Calu3 (cell line): Measurements from ENCODE around the gene PDE5A. TPM values are rescaled to one million over a fixed set of nuclear protein-coding genes. Genes with fewer than 3 reads are reported as not detected.

Experiments
- BruUV-seq: library from RNA; stranded (reverse); fragments of 400-500 nt; replicated peaks from 2 replicates; lab custom pipeline; 2021; lab: Mats Ljungman, UMichigan
- CTCF ChIA-PET: fragments of 300-600 bp; sonication (Branson Sonifier 250); formaldehyde crosslinking; loops from one replicate; lab custom pipeline; 2022; ENCODE audit warnings: antibody characterized with exemption; lab: Charles Lee
- DNase-seq: peaks from one replicate; pipeline ENCODE4 v3.0.0; 2022
- H3K27ac Mint-ChIP-seq: one replicate; pipeline ENCODE4 v1.8.0; 2022; ENCODE audit warnings: mixed read lengths; ENCODE audit not compliant: unreplicated experiment
- H3K27me3 Mint-ChIP-seq: one replicate; pipeline ENCODE4 v1.8.0; 2022; ENCODE audit warnings: mixed read lengths; ENCODE audit not compliant: unreplicated experiment
- H3K36me3 Mint-ChIP-seq: one replicate; pipeline ENCODE4 v1.8.0; 2022; ENCODE audit warnings: mild to moderate bottlenecking, moderate library complexity, mixed read lengths; ENCODE audit not compliant: insufficient read depth, unreplicated experiment
- H3K4me1 Mint-ChIP-seq: one replicate; pipeline ENCODE4 v1.8.0; 2022; ENCODE audit warnings: mild to moderate bottlenecking, low read depth, mixed read lengths; ENCODE audit not compliant: unreplicated experiment
- H3K4me3 Mint-ChIP-seq: one replicate; pipeline ENCODE4 v1.8.0; 2022; ENCODE audit warnings: mild to moderate bottlenecking, low read depth, moderate library complexity, mixed read lengths; ENCODE audit not compliant: unreplicated experiment
- H3K9me3 Mint-ChIP-seq: one replicate; pipeline ENCODE4 v1.8.0; 2022; ENCODE audit warnings: low read depth, mixed read lengths; ENCODE audit not compliant: unreplicated experiment
- intact Hi-C: fragments of 100-400 bp; cut with micrococcal nuclease; formaldehyde crosslinking; loops from one replicate; pipeline ENCODE4 v1.10.0; 2022; ENCODE audit not compliant: unreplicated experiment
- total RNA-seq: library from RNA; stranded (reverse); gene quantifications from 2 replicates; pipeline ENCODE4 v1.2.3, GENCODE V29; 2022
- TF ChIP-seq, protein P1 (sequence below): fragments of 200-600 bp; IDR thresholded peaks from one replicate; pipeline ENCODE4 v1.8.0; 2022; ENCODE audit warnings: antibody characterized with exemption; ENCODE audit not compliant: unreplicated experiment

PDE5A gene
- total RNA-seq, 1 experiment from 2014 or later: 41.9 TPM

DNA sequence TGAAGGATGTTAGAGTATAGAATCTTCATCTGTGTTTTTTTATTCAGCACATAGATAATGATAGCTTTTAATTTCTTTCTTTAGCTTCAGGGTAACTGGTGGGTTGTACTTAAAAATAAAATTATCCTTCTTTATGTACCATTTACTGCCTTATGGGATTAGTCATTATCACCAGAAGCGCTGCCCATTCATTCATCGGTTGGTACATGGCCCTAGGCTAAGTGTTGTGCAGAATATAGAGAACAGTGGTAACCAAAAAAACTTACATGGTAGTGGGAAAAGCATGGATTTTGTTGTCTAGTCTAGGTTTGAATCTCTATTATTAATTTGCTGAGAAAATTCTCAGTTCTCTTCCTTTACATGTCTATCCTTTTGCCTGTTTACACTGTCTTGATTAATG is 43.5 kb upstream of the PDE5A start:
- Mint-ChIP-seq H3K4me3 (no peak overlapping the region), H3K9me3 (no peaks in the 10 kb centered on the region), H3K4me1 (no peaks in the 10 kb centered on the region), H3K27me3 (no peaks in the 10 kb centered on the region), H3K36me3 (no peaks in the 10 kb centered on the region), H3K27ac (no peak overlapping the region)
- intact Hi-C loops: no loop called here
- BruUV-seq: no TSS peak
- DNase-seq: no peak
- TF ChIP-seq, protein P1, sequence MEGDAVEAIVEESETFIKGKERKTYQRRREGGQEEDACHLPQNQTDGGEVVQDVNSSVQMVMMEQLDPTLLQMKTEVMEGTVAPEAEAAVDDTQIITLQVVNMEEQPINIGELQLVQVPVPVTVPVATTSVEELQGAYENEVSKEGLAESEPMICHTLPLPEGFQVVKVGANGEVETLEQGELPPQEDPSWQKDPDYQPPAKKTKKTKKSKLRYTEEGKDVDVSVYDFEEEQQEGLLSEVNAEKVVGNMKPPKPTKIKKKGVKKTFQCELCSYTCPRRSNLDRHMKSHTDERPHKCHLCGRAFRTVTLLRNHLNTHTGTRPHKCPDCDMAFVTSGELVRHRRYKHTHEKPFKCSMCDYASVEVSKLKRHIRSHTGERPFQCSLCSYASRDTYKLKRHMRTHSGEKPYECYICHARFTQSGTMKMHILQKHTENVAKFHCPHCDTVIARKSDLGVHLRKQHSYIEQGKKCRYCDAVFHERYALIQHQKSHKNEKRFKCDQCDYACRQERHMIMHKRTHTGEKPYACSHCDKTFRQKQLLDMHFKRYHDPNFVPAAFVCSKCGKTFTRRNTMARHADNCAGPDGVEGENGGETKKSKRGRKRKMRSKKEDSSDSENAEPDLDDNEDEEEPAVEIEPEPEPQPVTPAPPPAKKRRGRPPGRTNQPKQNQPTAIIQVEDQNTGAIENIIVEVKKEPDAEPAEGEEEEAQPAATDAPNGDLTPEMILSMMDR: no peak
- CTCF ChIA-PET: interaction anchor here (1.4 kb wide), 1 partner anchor 43 kb away, joined by 3 read pairs; the partner anchor contains the start of gene PDE5A

DNA sequence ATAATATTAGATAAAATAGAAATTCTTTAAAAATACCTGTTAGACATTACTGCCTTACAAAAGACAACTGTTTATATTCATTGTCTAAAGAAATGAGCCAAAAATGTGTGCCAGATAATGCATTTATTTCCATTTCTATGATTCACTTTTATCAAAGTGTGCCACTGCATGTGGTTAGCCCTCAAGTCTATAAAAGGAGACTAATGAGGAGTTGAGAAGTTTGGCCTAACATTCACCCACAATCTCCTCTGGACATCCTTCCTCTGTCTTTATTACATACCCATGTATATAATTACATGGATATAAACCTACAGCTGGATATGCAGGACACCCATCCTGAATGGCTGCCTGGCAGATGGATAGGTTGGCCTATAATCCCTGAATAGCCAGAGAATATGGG is 42.6 kb upstream of the PDE5A start:
- no peaks in the 10 kb centered on the region for H3K4me1 Mint-ChIP-seq
- H3K27ac Mint-ChIP-seq: no peak overlapping the region
- TF ChIP-seq, protein P1: no peak
- H3K9me3 Mint-ChIP-seq: no peaks in the 10 kb centered on the region
- intact Hi-C loops: no loop called here
- DNase-seq: no peak
- H3K27me3 Mint-ChIP-seq: no peaks in the 10 kb centered on the region
- no peak overlapping the region for H3K4me3 Mint-ChIP-seq
- H3K36me3 Mint-ChIP-seq: no peaks in the 10 kb centered on the region
- CTCF ChIA-PET: interaction anchor here (1.4 kb wide), 1 partner anchor 42 kb away, joined by 3 read pairs; the partner anchor contains the start of gene PDE5A
- BruUV-seq: no TSS peak

DNA sequence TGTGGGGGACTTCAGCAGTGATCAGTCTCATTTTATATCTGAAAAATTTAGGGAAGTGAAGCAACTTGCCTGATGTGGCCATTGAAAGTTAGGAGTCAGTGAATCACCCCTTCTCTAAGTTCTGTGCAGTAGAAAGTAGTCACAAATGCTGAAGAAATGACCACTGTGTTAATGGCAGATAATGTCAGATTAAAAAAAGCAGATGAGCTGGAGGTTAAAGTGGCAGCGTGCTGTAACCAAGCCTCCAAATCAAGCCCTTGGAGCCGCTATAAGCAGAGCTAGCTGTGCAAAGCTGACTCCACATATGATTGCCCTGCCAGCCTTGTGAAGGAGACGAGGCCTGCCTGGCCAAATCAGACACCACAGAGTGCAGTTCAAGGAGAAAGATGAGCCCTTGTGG is 39.2 kb upstream of the PDE5A start:
- TF ChIP-seq, protein P1: no peak
- H3K27ac Mint-ChIP-seq: no peak overlapping the region
- no peak for DNase-seq
- intact Hi-C loops: no loop called here
- no peaks in the 10 kb centered on the region for H3K36me3 Mint-ChIP-seq
- H3K27me3 Mint-ChIP-seq: no peaks in the 10 kb centered on the region
- BruUV-seq: no TSS peak
- peaks cover 8% of the 10 kb centered on the region for H3K4me1 Mint-ChIP-seq
- H3K4me3 Mint-ChIP-seq: no peak overlapping the region
- no peaks in the 10 kb centered on the region for H3K9me3 Mint-ChIP-seq
- CTCF ChIA-PET: no interaction called here

DNA sequence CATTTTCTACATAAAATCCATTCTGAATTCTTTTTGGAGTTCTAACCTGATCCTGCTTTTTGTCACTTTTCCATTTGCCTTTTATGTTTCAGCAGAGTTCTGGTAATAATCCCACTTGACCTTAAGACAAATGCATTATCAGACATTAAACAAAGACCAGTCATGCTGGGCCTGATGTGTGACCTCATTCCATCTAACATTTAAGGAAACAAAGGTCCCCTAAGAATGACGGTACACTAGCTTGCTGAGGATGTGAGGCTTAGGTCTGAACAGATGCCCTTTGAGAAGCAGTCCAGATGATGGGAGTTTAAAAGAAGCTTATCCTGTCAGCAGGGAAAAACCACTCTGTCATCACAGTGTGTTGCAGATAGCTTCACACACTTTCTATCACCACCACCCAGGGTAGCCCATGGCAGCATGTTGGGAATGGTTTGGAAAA is 38.1 kb upstream of the PDE5A start:
- Mint-ChIP-seq H3K4me3 (no peak overlapping the region), H3K4me1 (peaks cover 11% of the 10 kb centered on the region), H3K9me3 (no peaks in the 10 kb centered on the region), H3K27ac (no peak overlapping the region), H3K36me3 (no peaks in the 10 kb centered on the region), H3K27me3 (no peaks in the 10 kb centered on the region)
- intact Hi-C loops: no loop called here
- CTCF ChIA-PET: no interaction called here
- DNase-seq: no peak
- TF ChIP-seq, protein P1: no peak
- BruUV-seq: no TSS peak
